ENCODE results near the gene COPS8.

COPS8 gene

GRCh38 chr2:237101118-237101979, 15.7 kb downstream of the COPS8 start:
- peaks cover 22 to 32% of the 10 kb centered on the region in 2 donors for H3K36me3 ChIP-seq (ENCODE audit: control insufficient read depth in 2 of 2, insufficient read depth in 2 of 2, low read length in 2 of 2)
- H3K27me3 ChIP-seq (ENCODE audit: control insufficient read depth in 1 of 2, insufficient read depth in 2 of 2, low read length in 2 of 2) = no peaks in the 10 kb centered on the region

GRCh38 chr2:237102428-237102827, 16.7 kb downstream of the COPS8 start:
- Histone ChIP-seq H3K9ac (ENCODE audit: low read length in 2 of 2) (no peak overlapping the region), H3K4me1 (ENCODE audit: control insufficient read depth, insufficient read depth, low read length) (no peaks in the 10 kb centered on the region), H3K36me3 (ENCODE audit: control insufficient read depth in 2 of 2, insufficient read depth in 2 of 2, low read length in 2 of 2) (peaks cover 17 to 27% of the 10 kb centered on the region in 2 donors), H3K27me3 (ENCODE audit: control insufficient read depth in 1 of 2, insufficient read depth in 2 of 2, low read length in 2 of 2) (no peaks in the 10 kb centered on the region), H3K4me3 (ENCODE audit: low read length in 2 of 2) (no peak overlapping the region), H3K9me3 (ENCODE audit: control insufficient read depth in 2 of 2, low read length in 2 of 2) (no peaks in the 10 kb centered on the region), H3K27ac (ENCODE audit: low read length) (no peak overlapping the region)

More at GRCh38 chr2:237101118-237101979, 15.7 kb downstream of the COPS8 start:
- Histone ChIP-seq H3K4me1 (ENCODE audit: control insufficient read depth, insufficient read depth, low read length) (no peaks in the 10 kb centered on the region), H3K9me3 (ENCODE audit: control insufficient read depth in 2 of 2, low read length in 2 of 2) (no peaks in the 10 kb centered on the region), H3K27ac (ENCODE audit: low read length) (no peak overlapping the region), H3K9ac (ENCODE audit: low read length in 2 of 2) (no peak overlapping the region), H3K4me3 (ENCODE audit: low read length in 2 of 2) (no peak overlapping the region)

GRCh38 chr2:237109421-237109934, 23.8 kb downstream of the COPS8 start:
- H3K9ac ChIP-seq (ENCODE audit: low read length in 2 of 2) = no peak overlapping the region
- no peak overlapping the region for H3K4me3 ChIP-seq (ENCODE audit: low read length in 2 of 2)
- no peaks in the 10 kb centered on the region for H3K27me3 ChIP-seq (ENCODE audit: control insufficient read depth in 1 of 2, insufficient read depth in 2 of 2, low read length in 2 of 2)
- no peaks in the 10 kb centered on the region for H3K9me3 ChIP-seq (ENCODE audit: control insufficient read depth in 2 of 2, low read length in 2 of 2)
- H3K4me1 ChIP-seq (ENCODE audit: control insufficient read depth, insufficient read depth, low read length) = no peaks in the 10 kb centered on the region
- H3K36me3 ChIP-seq (ENCODE audit: control insufficient read depth in 2 of 2, insufficient read depth in 2 of 2, low read length in 2 of 2) = no peaks in the 10 kb centered on the region
- no peak overlapping the region for H3K27ac ChIP-seq (ENCODE audit: low read length)

GRCh38 chr2:237113026-237113795, 27.5 kb downstream of the COPS8 start:
- no peaks in the 10 kb centered on the region for H3K4me1 ChIP-seq (ENCODE audit: control insufficient read depth, insufficient read depth, low read length)
- no peaks in the 10 kb centered on the region for H3K36me3 ChIP-seq (ENCODE audit: control insufficient read depth in 2 of 2, insufficient read depth in 2 of 2, low read length in 2 of 2)
- H3K9me3 ChIP-seq (ENCODE audit: control insufficient read depth in 2 of 2, low read length in 2 of 2) = no peaks in the 10 kb centered on the region
- no peak overlapping the region for H3K4me3 ChIP-seq (ENCODE audit: low read length in 2 of 2)
- no peaks in the 10 kb centered on the region for H3K27me3 ChIP-seq (ENCODE audit: control insufficient read depth in 1 of 2, insufficient read depth in 2 of 2, low read length in 2 of 2)
- no peak overlapping the region for H3K9ac ChIP-seq (ENCODE audit: low read length in 2 of 2)
- no peak overlapping the region for H3K27ac ChIP-seq (ENCODE audit: low read length)

GRCh38 chr2:237115870-237116269, 30.2 kb downstream of the COPS8 start:
- Histone ChIP-seq H3K9me3 (ENCODE audit: control insufficient read depth in 2 of 2, low read length in 2 of 2) (no peaks in the 10 kb centered on the region), H3K9ac (ENCODE audit: low read length in 2 of 2) (no peak overlapping the region), H3K4me3 (ENCODE audit: low read length in 2 of 2) (no peak overlapping the region), H3K4me1 (ENCODE audit: control insufficient read depth, insufficient read depth, low read length) (no peaks in the 10 kb centered on the region), H3K27me3 (ENCODE audit: control insufficient read depth in 1 of 2, insufficient read depth in 2 of 2, low read length in 2 of 2) (no peaks in the 10 kb centered on the region), H3K36me3 (ENCODE audit: control insufficient read depth in 2 of 2, insufficient read depth in 2 of 2, low read length in 2 of 2) (no peaks in the 10 kb centered on the region), H3K27ac (ENCODE audit: low read length) (no peak overlapping the region)

GRCh38 chr2:237116431-237116830, 30.7 kb downstream of the COPS8 start:
- Histone ChIP-seq H3K36me3 (ENCODE audit: control insufficient read depth in 2 of 2, insufficient read depth in 2 of 2, low read length in 2 of 2) (no peaks in the 10 kb centered on the region), H3K27me3 (ENCODE audit: control insufficient read depth in 1 of 2, insufficient read depth in 2 of 2, low read length in 2 of 2) (no peaks in the 10 kb centered on the region), H3K9ac (ENCODE audit: low read length in 2 of 2) (no peak overlapping the region), H3K4me3 (ENCODE audit: low read length in 2 of 2) (no peak overlapping the region), H3K27ac (ENCODE audit: low read length) (no peak overlapping the region), H3K4me1 (ENCODE audit: control insufficient read depth, insufficient read depth, low read length) (no peaks in the 10 kb centered on the region), H3K9me3 (ENCODE audit: control insufficient read depth in 2 of 2, low read length in 2 of 2) (no peaks in the 10 kb centered on the region)

- H3K4me1 ChIP-seq (ENCODE audit: control insufficient read depth, insufficient read depth, low read length) = no peaks in the 10 kb centered on the region
- H3K9me3 ChIP-seq (ENCODE audit: control insufficient read depth in 2 of 2, low read length in 2 of 2) = no peaks in the 10 kb centered on the region
- no peaks in the 10 kb centered on the region for H3K27me3 ChIP-seq (ENCODE audit: control insufficient read depth in 1 of 2, insufficient read depth in 2 of 2, low read length in 2 of 2)
- H3K27ac ChIP-seq (ENCODE audit: low read length) = no peak overlapping the region
- H3K36me3 ChIP-seq (ENCODE audit: control insufficient read depth in 2 of 2, insufficient read depth in 2 of 2, low read length in 2 of 2) = no peaks in the 10 kb centered on the region
- H3K9ac ChIP-seq (ENCODE audit: low read length in 2 of 2) = no peak overlapping the region
- no peak overlapping the region for H3K4me3 ChIP-seq (ENCODE audit: low read length in 2 of 2)
Measured at GRCh38 chr2:237118025-237118424, 32.3 kb downstream of the COPS8 start.

GRCh38 chr2:237118561-237119155, 33.0 kb downstream of the COPS8 start:
- no peaks in the 10 kb centered on the region for H3K9me3 ChIP-seq (ENCODE audit: control insufficient read depth in 2 of 2, low read length in 2 of 2)
- H3K27me3 ChIP-seq (ENCODE audit: control insufficient read depth in 1 of 2, insufficient read depth in 2 of 2, low read length in 2 of 2) = no peaks in the 10 kb centered on the region
- no peaks in the 10 kb centered on the region for H3K36me3 ChIP-seq (ENCODE audit: control insufficient read depth in 2 of 2, insufficient read depth in 2 of 2, low read length in 2 of 2)
- H3K27ac ChIP-seq (ENCODE audit: low read length) = peak overlapping the region; percentile 25
- H3K4me3 ChIP-seq (ENCODE audit: low read length in 2 of 2) = no peak overlapping the region
- no peak overlapping the region for H3K9ac ChIP-seq (ENCODE audit: low read length in 2 of 2)
- H3K4me1 ChIP-seq (ENCODE audit: control insufficient read depth, insufficient read depth, low read length) = no peaks in the 10 kb centered on the region

- Histone ChIP-seq H3K27me3 (ENCODE audit: control insufficient read depth in 1 of 2, insufficient read depth in 2 of 2, low read length in 2 of 2) (no peaks in the 10 kb centered on the region), H3K4me3 (ENCODE audit: low read length in 2 of 2) (no peak overlapping the region), H3K9me3 (ENCODE audit: control insufficient read depth in 2 of 2, low read length in 2 of 2) (no peaks in the 10 kb centered on the region), H3K36me3 (ENCODE audit: control insufficient read depth in 2 of 2, insufficient read depth in 2 of 2, low read length in 2 of 2) (no peaks in the 10 kb centered on the region), H3K9ac (ENCODE audit: low read length in 2 of 2) (no peak overlapping the region), H3K27ac (ENCODE audit: low read length) (no peak overlapping the region), H3K4me1 (ENCODE audit: control insufficient read depth, insufficient read depth, low read length) (peaks cover 6% of the 10 kb centered on the region)
Measured at GRCh38 chr2:237120916-237121315, 35.2 kb downstream of the COPS8 start.

GRCh38 chr2:237121321-237121720, 35.6 kb downstream of the COPS8 start:
- no peak overlapping the region for H3K27ac ChIP-seq (ENCODE audit: low read length)
- peaks cover 10% of the 10 kb centered on the region for H3K4me1 ChIP-seq (ENCODE audit: control insufficient read depth, insufficient read depth, low read length)
- no peaks in the 10 kb centered on the region for H3K36me3 ChIP-seq (ENCODE audit: control insufficient read depth in 2 of 2, insufficient read depth in 2 of 2, low read length in 2 of 2)
- H3K4me3 ChIP-seq (ENCODE audit: low read length in 2 of 2) = no peak overlapping the region
- H3K9me3 ChIP-seq (ENCODE audit: control insufficient read depth in 2 of 2, low read length in 2 of 2) = no peaks in the 10 kb centered on the region
- no peak overlapping the region for H3K9ac ChIP-seq (ENCODE audit: low read length in 2 of 2)
- H3K27me3 ChIP-seq (ENCODE audit: control insufficient read depth in 1 of 2, insufficient read depth in 2 of 2, low read length in 2 of 2) = no peaks in the 10 kb centered on the region

All from stomach smooth muscle (tissue), 2 donors.